AG04450 (cell line): ENCODE data around the gene DHRS9. TPM values are rescaled to one million over a fixed set of nuclear protein-coding genes. Genes with fewer than 3 reads are reported as not detected.

Experiments
- CTCF ChIA-PET: fragments of 300-600, 350-600 bp; formaldehyde crosslinking; extraction: SDS; loops from one replicate; lab custom pipeline; 2022; ENCODE audit warnings: antibody characterized with exemption, inconsistent platforms; lab: Charles Lee
- POLR2A ChIA-PET: fragments of 350-600 bp; formaldehyde crosslinking; extraction: SDS; loops from one replicate; lab custom pipeline; 2021; ENCODE audit warnings: antibody characterized with exemption, inconsistent platforms; lab: Yijun Ruan, JAX
- DNase-seq: peaks from one replicate; pipeline ENCODE4 v3.0.0-alpha.2; 2011; ENCODE audit warnings: low read depth, low spot score
- H3K27ac ChIP-seq: one replicate; pipeline ENCODE4 v1.5.1; 2012; ENCODE audit warnings: low read depth, low read length, control low read depth
- H3K27me3 ChIP-seq: one replicate; pipeline ENCODE4 v1.6.0; 2012; ENCODE audit warnings: low read length; ENCODE audit not compliant: control insufficient read depth, insufficient read depth
- H3K4me3 ChIP-seq: 2 replicates; pipeline ENCODE4 v1.5.1; 2011; ENCODE audit warnings: mild to moderate bottlenecking, low read depth, low read length, control low read depth
- H3K9me3 ChIP-seq: 2 replicates; pipeline ENCODE4 v1.5.1; 2012; ENCODE audit warnings: low read length; ENCODE audit not compliant: control insufficient read depth, insufficient read depth
- polyA plus RNA-seq: library from polyadenylated mRNA; depleted of rRNA; stranded (reverse); fragments of >200 nt; gene quantifications from 2 replicates; pipeline ENCODE4 v1.2.3, GENCODE V29; 2011
- TF ChIP-seq, protein P1 (sequence below): IDR thresholded peaks from 2 replicates; pipeline ENCODE4 v1.5.1; 2011; ENCODE audit warnings: low read depth, low read length, control low read depth, inconsistent platforms

DHRS9 gene
- polyA plus RNA-seq, 1 experiment = not detected

DNA sequence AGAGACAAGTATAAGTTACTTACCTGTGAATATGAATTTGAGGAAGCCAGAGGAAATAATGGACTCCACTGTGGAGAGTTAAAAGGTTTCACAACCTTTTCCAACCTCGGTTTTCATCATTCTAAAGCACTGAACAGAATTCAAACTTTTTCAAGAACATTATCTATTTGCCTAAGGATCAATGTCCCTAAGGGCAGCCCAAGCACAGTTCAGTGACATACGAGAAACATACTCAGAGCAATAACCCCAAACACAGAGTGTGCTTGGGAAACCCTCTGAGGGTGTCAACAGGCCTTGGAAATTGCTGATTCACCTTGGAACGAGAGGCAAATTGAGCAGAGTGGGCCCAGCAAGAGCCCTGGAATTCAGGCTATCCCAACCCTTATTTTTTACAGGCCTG is 38.2 kb upstream of the DHRS9 start, which contains the start of gene ABCB11:
Gene ABCB11 (minus strand): TSS at position 123 of the 400 bp plus-strand sequence. CDS start 13,199 bp downstream, outside the sequence.
- POLR2A ChIA-PET = no interaction called here
- no peak within 1 kb of the TSS for H3K27ac ChIP-seq
- CTCF ChIA-PET = no interaction called here
- no peak within 1 kb of the TSS for H3K4me3 ChIP-seq
- no peaks in the 10 kb centered on the region for H3K9me3 ChIP-seq
- DNase-seq = no peak
- no peaks in the 10 kb centered on the region for H3K27me3 ChIP-seq
- TF ChIP-seq, protein P1, sequence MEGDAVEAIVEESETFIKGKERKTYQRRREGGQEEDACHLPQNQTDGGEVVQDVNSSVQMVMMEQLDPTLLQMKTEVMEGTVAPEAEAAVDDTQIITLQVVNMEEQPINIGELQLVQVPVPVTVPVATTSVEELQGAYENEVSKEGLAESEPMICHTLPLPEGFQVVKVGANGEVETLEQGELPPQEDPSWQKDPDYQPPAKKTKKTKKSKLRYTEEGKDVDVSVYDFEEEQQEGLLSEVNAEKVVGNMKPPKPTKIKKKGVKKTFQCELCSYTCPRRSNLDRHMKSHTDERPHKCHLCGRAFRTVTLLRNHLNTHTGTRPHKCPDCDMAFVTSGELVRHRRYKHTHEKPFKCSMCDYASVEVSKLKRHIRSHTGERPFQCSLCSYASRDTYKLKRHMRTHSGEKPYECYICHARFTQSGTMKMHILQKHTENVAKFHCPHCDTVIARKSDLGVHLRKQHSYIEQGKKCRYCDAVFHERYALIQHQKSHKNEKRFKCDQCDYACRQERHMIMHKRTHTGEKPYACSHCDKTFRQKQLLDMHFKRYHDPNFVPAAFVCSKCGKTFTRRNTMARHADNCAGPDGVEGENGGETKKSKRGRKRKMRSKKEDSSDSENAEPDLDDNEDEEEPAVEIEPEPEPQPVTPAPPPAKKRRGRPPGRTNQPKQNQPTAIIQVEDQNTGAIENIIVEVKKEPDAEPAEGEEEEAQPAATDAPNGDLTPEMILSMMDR = no peak

GRCh38 chr2:169034256-169034655 is 35.1 kb upstream of the DHRS9 start:
- Histone ChIP-seq H3K27me3 (no peaks in the 10 kb centered on the region), H3K27ac (no peak overlapping the region), H3K9me3 (no peaks in the 10 kb centered on the region), H3K4me3 (no peak overlapping the region)
- ChIA-PET CTCF (no interaction called here), POLR2A (no interaction called here)
- no peak for DNase-seq
- TF ChIP-seq, protein P1 = no peak

GRCh38 chr2:169034984-169035544 is 34.3 kb upstream of the DHRS9 start:
- no peak for DNase-seq
- H3K27ac ChIP-seq = no peak overlapping the region
- H3K27me3 ChIP-seq = no peaks in the 10 kb centered on the region
- ChIA-PET CTCF (no interaction called here), POLR2A (no interaction called here)
- H3K4me3 ChIP-seq = no peak overlapping the region
- TF ChIP-seq, protein P1 = no peak
- H3K9me3 ChIP-seq = no peaks in the 10 kb centered on the region

DNA sequence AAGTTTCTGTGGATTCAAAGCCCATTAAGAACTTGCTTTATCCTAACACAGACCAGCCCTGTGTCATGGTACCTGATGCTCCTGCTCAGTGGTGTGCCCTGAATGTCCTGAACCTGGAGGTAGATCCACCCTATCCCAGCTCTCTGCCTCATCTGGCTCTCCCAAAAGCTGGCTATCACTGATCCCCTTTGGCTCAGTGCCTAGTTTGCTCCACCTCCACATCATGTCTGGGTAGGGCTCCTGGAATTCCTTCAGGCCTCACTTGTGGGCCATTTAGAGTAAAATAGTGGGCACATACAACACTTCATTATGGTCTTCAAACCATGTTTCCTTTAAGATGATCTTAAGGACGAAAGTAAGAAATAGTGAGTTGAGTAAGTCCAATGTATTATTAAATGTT is 33.5 kb upstream of the DHRS9 start:
- CTCF ChIA-PET = no interaction called here
- POLR2A ChIA-PET = no interaction called here

GRCh38 chr2:169036736-169037440 is 32.5 kb upstream of the DHRS9 start:
- ChIA-PET POLR2A (no interaction called here), CTCF (no interaction called here)

More for the DNA sequence above, 33.5 kb upstream of the DHRS9 start:
- TF ChIP-seq, protein P1 = no peak
- Histone ChIP-seq H3K27me3 (no peaks in the 10 kb centered on the region), H3K4me3 (no peak overlapping the region), H3K9me3 (no peaks in the 10 kb centered on the region), H3K27ac (no peak overlapping the region)
- no peak for DNase-seq

More at GRCh38 chr2:169036736-169037440, 32.5 kb upstream of the DHRS9 start:
- H3K4me3 ChIP-seq = no peak overlapping the region
- H3K9me3 ChIP-seq = no peaks in the 10 kb centered on the region
- no peak overlapping the region for H3K27ac ChIP-seq
- no peaks in the 10 kb centered on the region for H3K27me3 ChIP-seq
- TF ChIP-seq, protein P1 = no peak
- DNase-seq = no peak
